MM.1S (cell line): ENCODE data around the gene SLC35F3.

ENCODE experiments used
- CTCF ChIP-seq: fragments of 300-600 bp; sonication (generic); IDR thresholded peaks from 2 replicates; pipeline ENCODE4 v1.5.1; 2016; ENCODE audit warnings: antibody characterized with exemption, low read length, mixed read lengths
- EZH2 ChIP-seq: fragments of 300-600 bp; sonication (generic); optimal IDR thresholded peaks from 2 replicates; pipeline ENCODE3; 2017; ENCODE audit warnings: low read depth, mild to moderate bottlenecking, antibody characterized with exemption, low read length, mixed read lengths
- EZH2phosphoT487 ChIP-seq: fragments of 300-600 bp; sonication (generic); IDR thresholded peaks from 2 replicates; pipeline ENCODE4 v1.6.1; 2018; ENCODE audit warnings: antibody characterized with exemption, low read length

GRCh38 chr1:234292548-234292947, 388.1 kb downstream of the SLC35F3 start:
- TF ChIP-seq EZH2: no peak
- TF ChIP-seq CTCF: no peak
- no peak for TF ChIP-seq EZH2phosphoT487
